HepG2 (cell line): ENCODE data around the gene MSMP.

Experiments
- MED1 ChIP-seq: sonication (generic); formaldehyde crosslinking; IDR thresholded peaks from 2 replicates; pipeline ENCODE4 v1.4.0; 2020; ENCODE audit warnings: missing genetic modification reagents
- ZNF777 ChIP-seq: sonication (generic); formaldehyde crosslinking; IDR thresholded peaks from 2 replicates; pipeline ENCODE4 v1.4.0; 2020; ENCODE audit warnings: missing genetic modification reagents

DNA sequence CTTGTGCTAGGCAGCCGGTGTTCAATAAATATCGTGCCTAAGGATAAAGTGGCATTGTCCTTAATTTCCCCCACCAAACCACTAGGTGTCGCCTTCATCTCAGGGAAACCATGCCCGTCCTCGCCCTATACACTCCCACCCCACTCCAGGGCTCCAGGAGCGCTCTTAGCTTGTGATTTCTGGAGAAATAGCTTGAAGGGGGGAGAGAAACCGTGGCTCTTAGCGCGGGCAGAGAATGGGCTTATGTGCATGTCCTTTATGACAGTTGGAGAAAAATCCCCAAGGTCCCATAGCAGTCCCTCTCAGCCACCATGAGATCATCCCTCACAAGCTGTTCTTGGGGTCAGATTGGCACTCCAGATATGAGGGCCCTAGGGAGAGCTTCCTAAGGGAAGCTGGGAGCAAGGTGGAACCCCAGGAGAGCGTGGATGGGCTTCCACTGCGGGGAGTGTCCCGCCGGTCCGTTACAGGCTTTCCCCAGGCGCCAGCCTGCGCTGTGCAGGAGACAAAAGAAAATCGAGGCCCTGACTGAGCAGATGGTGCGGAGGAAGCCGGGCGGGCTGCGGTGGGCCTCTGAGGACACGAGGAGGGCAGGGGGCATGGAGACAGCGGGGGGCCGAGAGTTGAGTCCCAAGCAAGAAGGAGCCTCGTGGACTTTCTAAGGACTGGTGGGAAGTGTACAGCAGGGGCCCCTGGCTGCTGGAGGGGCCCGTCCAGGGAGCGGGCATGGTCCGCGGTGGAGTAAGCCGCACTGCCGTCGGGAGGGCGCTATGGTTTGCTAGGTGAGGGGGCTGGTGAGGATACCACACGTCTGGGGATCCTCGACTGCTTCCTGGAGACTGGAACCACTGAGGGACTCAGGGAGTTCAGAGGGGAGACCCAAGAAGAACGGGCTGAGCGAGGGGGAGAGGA is 36.6 kb upstream of the MSMP start:
- TF ChIP-seq ZNF777 (CRISPR knock-in tag) (no peak), MED1 (CRISPR knock-in tag) (no peak)
